Neutrophil (primary cell): ENCODE results near the gene HBQ1.
A peak's percentile ranks its signal among the peaks of the same experiment; 100 is the strongest.

Source experiments
- H3K27ac ChIP-seq: fragments of 200-600 bp; sonication (generic); 2 replicates; pipeline ENCODE4 v1.5.1; 2016; ENCODE audit warnings: mild to moderate bottlenecking, moderate library complexity
- H3K27me3 ChIP-seq: fragments of 200-600 bp; sonication (generic); 2 replicates; pipeline ENCODE4 v1.6.0; 2016; ENCODE audit warnings: mild to moderate bottlenecking
- H3K36me3 ChIP-seq: fragments of 200-600 bp; sonication (generic); 2 replicates; pipeline ENCODE4 v1.5.1; 2017
- H3K4me1 ChIP-seq, 2 experiments: fragments of 200-600 bp in 1 of 2; sonication (generic) in 1 of 2; 1 replicate in 1 of 2; 2 replicates in 1 of 2; pipeline versions ENCODE4 v1.5.1 to v1.6.1; 2013 to 2016; ENCODE audit warnings: low read depth in 1 of 2, low read length in 1 of 2, mild to moderate bottlenecking in 1 of 2, moderate library complexity in 1 of 2; ENCODE audit not compliant: control insufficient read depth in 1 of 2, insufficient read depth in 1 of 2
- H3K4me3 ChIP-seq, 2 experiments: fragments of 200-600 bp in 1 of 2; sonication (generic) in 1 of 2; 1 replicate in 1 of 2; 2 replicates in 1 of 2; pipeline ENCODE4 v1.5.1; 2013 to 2016; ENCODE audit warnings: low read depth in 1 of 2, low read length in 1 of 2, mild to moderate bottlenecking in 1 of 2, moderate library complexity in 1 of 2
- H3K9me3 ChIP-seq: fragments of 200-600 bp; sonication (generic); 2 replicates; pipeline ENCODE4 v1.5.1; 2016
- CTCF ChIP-seq: fragments of 200-600 bp; sonication (generic); IDR thresholded peaks from 2 replicates; pipeline ENCODE4 v1.5.1; 2016; ENCODE audit warnings: antibody characterized with exemption

Gene HBQ1

DNA sequence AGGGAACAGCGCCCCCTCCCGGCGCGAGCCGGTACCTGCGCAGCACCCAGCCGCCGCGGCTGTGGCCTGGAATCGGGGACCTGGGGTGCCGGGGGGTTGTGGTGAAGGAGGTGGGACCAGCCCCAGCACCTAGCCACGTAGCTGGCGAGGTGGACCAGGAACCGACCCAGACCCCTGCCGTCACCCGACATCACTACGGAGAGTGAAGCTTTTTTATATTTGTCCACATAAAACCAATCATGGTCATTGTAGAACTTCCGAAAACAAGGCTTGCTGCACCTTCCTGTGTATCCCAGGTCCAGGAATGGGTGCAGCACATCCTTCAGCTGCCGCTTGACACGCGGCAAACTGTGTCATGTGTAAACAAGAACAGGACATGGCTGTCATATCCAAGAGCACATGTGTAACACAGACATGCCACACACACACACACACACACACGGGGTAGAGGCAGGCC, 1.3 kb downstream of the HBQ1 start:
- H3K27ac ChIP-seq, result no peak overlapping the region
- TF ChIP-seq CTCF, result peak; percentile 94

GRCh38 chr16:183005-183404, 2.7 kb downstream of the HBQ1 start:
- H3K4me3 ChIP-seq, result no peak overlapping the region
- H3K27me3 ChIP-seq, result peaks cover 41% of the 10 kb centered on the region
- no peak for TF ChIP-seq CTCF
- H3K4me1 ChIP-seq, result peaks cover 6 to 16% of the 10 kb centered on the region in 2 experiments
- no peaks in the 10 kb centered on the region for H3K9me3 ChIP-seq
- no peak overlapping the region for H3K27ac ChIP-seq
- peaks cover 24% of the 10 kb centered on the region for H3K36me3 ChIP-seq

More for the DNA sequence above, 1.3 kb downstream of the HBQ1 start:
- peaks cover 6 to 16% of the 10 kb centered on the region in 2 experiments for H3K4me1 ChIP-seq
- no peaks in the 10 kb centered on the region for H3K9me3 ChIP-seq
- peaks cover 15% of the 10 kb centered on the region for H3K36me3 ChIP-seq
- H3K4me3 ChIP-seq, result peak overlapping the region in 1 of 2 experiments; percentile 53
- H3K27me3 ChIP-seq, result peaks cover 53% of the 10 kb centered on the region

DNA sequence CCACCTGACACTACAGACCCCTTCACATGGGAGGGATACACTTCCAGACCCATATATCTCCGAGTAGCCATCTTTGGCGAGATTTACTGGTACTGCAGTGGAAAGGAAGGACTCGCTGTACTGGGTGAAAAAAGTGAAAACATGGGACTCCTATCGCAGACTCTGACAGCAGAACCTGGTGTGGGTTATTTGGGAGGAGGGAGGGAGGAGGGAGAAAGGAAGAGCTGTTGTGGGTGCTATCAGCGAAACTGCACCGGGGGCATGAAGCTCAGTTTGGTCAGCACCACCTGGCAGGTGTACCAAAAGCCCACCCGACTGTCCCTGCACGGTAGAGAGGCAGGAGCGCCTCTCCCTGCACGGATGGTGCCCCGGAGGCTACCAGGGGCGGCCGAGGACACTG, 5.0 kb downstream of the HBQ1 start:
- H3K9me3 ChIP-seq, result no peaks in the 10 kb centered on the region
- no peak overlapping the region for H3K27ac ChIP-seq
- H3K4me3 ChIP-seq, result no peak overlapping the region
- H3K27me3 ChIP-seq, result peaks cover 19% of the 10 kb centered on the region
- TF ChIP-seq CTCF, result no peak
- peaks cover 6 to 14% of the 10 kb centered on the region in 2 experiments for H3K4me1 ChIP-seq
- H3K36me3 ChIP-seq, result peaks cover 45% of the 10 kb centered on the region

- Histone ChIP-seq H3K9me3 (no peaks in the 10 kb centered on the region), H3K36me3 (peaks cover 50% of the 10 kb centered on the region), H3K27ac (no peak overlapping the region), H3K4me3 (no peak overlapping the region), H3K27me3 (peaks cover 14% of the 10 kb centered on the region), H3K4me1 (peaks cover 6 to 9% of the 10 kb centered on the region in 2 experiments)
- no peak for TF ChIP-seq CTCF
These were observed 5.4 kb downstream of the HBQ1 start for GRCh38 chr16:185691-186090.

DNA sequence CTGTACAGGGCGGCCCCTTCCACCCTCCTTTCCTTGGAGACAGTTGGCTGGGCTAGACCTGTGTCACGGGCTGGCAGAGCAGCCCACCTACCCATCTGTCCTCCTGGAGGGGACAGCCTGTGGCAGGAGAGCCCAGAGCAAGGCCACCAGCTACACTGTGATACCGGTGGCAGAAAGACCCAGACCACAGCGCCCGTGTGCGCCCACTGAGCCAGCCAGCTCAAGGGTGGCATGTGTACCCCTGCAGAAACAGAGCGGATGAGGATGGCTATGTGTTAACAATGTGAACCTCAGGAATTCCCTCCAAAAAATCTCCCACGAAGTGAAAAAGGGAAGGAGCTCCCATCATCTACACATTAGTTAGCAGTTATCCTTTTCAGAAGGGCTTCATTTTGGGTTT, 7.1 kb downstream of the HBQ1 start:
- H3K27ac ChIP-seq, result no peak overlapping the region
- H3K36me3 ChIP-seq, result peaks cover 66% of the 10 kb centered on the region
- H3K4me3 ChIP-seq, result no peak overlapping the region
- no peaks in the 10 kb centered on the region for H3K9me3 ChIP-seq
- no peaks in the 10 kb centered on the region for H3K27me3 ChIP-seq
- no peak for TF ChIP-seq CTCF
- H3K4me1 ChIP-seq, result no peaks in the 10 kb centered on the region

GRCh38 chr16:188674-189073, 8.4 kb downstream of the HBQ1 start:
- H3K9me3 ChIP-seq, result no peaks in the 10 kb centered on the region
- no peak for TF ChIP-seq CTCF
- no peaks in the 10 kb centered on the region for H3K4me1 ChIP-seq
- H3K36me3 ChIP-seq, result peaks cover 78% of the 10 kb centered on the region
- H3K27me3 ChIP-seq, result no peaks in the 10 kb centered on the region
- no peak overlapping the region for H3K4me3 ChIP-seq
- H3K27ac ChIP-seq, result no peak overlapping the region
